H1 (cell line): ENCODE measurements around the gene AQP2. TPM values are rescaled to one million over a fixed set of nuclear protein-coding genes. Genes with fewer than 3 reads are reported as not detected.

Experiments used
- CTCF ChIA-PET: fragments of 300-600 bp; sonication (Branson Sonifier 250); formaldehyde crosslinking; loops from one replicate; lab custom pipeline; 2021; ENCODE audit not compliant: partially characterized antibody; lab: Charles Lee
- POLR2A ChIA-PET: fragments of 300-600 bp; sonication (Branson Sonifier 250); formaldehyde crosslinking; loops from one replicate; lab custom pipeline; 2021; ENCODE audit warnings: inconsistent platforms; ENCODE audit not compliant: partially characterized antibody; lab: Charles Lee
- DNase-seq, 2 experiments: peaks; one replicate each; pipeline versions ENCODE4 v3.0.0 to v3.0.0-alpha.2; 2010 to 2022; ENCODE audit warnings: low spot score in 2 of 2, low read depth in 1 of 2, mixed read lengths in 1 of 2
- FAIRE-seq: peaks from 2 replicates; lab custom pipeline; 2011; peaks lifted over from hg19 to GRCh38; lab: Jason Lieb, UNC
- H2AFZ ChIP-seq: 2 replicates; pipeline ENCODE4 v1.8.1; 2012; ENCODE audit warnings: low read length, inconsistent platforms
- H2AK5ac ChIP-seq: 2 replicates; pipeline ENCODE4 v1.6.1; 2013; ENCODE audit warnings: low read depth, low read length
- H2BK120ac ChIP-seq: replicated peaks from 2 replicates; pipeline ENCODE3; 2013; ENCODE audit warnings: low read depth, low read length, inconsistent platforms
- H2BK12ac ChIP-seq: 2 replicates; pipeline ENCODE4 v1.6.1; 2013; ENCODE audit warnings: low read depth, low read length
- H2BK15ac ChIP-seq: 2 replicates; pipeline ENCODE4 v1.6.1; 2013; ENCODE audit warnings: low read length
- H2BK20ac ChIP-seq: 2 replicates; pipeline ENCODE4 v1.6.1; 2013; ENCODE audit warnings: low read length
- H2BK5ac ChIP-seq: 2 replicates; pipeline ENCODE4 v1.6.1; 2013; ENCODE audit warnings: low read depth, low read length
- H3K14ac ChIP-seq: 2 replicates; pipeline ENCODE4 v1.6.1; 2013; ENCODE audit warnings: inconsistent platforms; ENCODE audit not compliant: insufficient read length
- H3K18ac ChIP-seq: 2 replicates; pipeline ENCODE4 v1.6.1; 2013; ENCODE audit warnings: low read length; ENCODE audit errors: extremely low read depth
- H3K23ac ChIP-seq: 2 replicates; pipeline ENCODE4 v1.6.1; 2013; ENCODE audit warnings: inconsistent platforms; ENCODE audit not compliant: insufficient read length
- H3K23me2 ChIP-seq: 2 replicates; pipeline ENCODE4 v1.6.1; 2013; ENCODE audit warnings: low read depth, low read length
- H3K27ac ChIP-seq: 2 replicates; pipeline ENCODE4 v1.6.1; 2011; ENCODE audit warnings: low read depth, low read length, inconsistent platforms
- H3K27me3 ChIP-seq, 4 experiments: replicated peaks in 1 of 4; 1 replicate in 1 of 4; 2 replicates in 3 of 4; pipeline versions ENCODE4 v1.6.1 to v1.8.1; 2011 to 2013; ENCODE audit warnings: low read length in 3 of 4, mild to moderate bottlenecking in 3 of 4, inconsistent platforms in 2 of 4, mixed read lengths in 2 of 4, moderate library complexity in 1 of 4; ENCODE audit not compliant: control insufficient read depth in 3 of 4, insufficient read depth in 3 of 4; ENCODE audit errors: extremely low read depth in 1 of 4
- H3K36me3 ChIP-seq, 4 experiments: 2 replicates each; pipeline versions ENCODE4 v1.6.1 to v1.8.1; 2011 to 2013; ENCODE audit warnings: mild to moderate bottlenecking in 4 of 4, low read length in 3 of 4, moderate library complexity in 2 of 4, control low read depth in 1 of 4, inconsistent platforms in 1 of 4; ENCODE audit not compliant: insufficient read depth in 4 of 4, control insufficient read depth in 2 of 4
- H3K4ac ChIP-seq: replicated peaks from 2 replicates; pipeline ENCODE3; 2013; ENCODE audit warnings: low read length, low read depth, mixed read lengths, inconsistent platforms; ENCODE audit not compliant: insufficient read length
- H3K4me1 ChIP-seq, 4 experiments: replicated peaks in 1 of 4; 1 replicate in 1 of 4; 2 replicates in 3 of 4; pipeline versions ENCODE4 v1.6.1 to v1.8.1; 2011 to 2013; ENCODE audit warnings: low read length in 3 of 4, inconsistent platforms in 2 of 4, mixed read lengths in 1 of 4; ENCODE audit not compliant: insufficient read depth in 4 of 4, control insufficient read depth in 3 of 4
- H3K4me2 ChIP-seq, 2 experiments: 2 replicates each; pipeline versions ENCODE4 v1.6.1 to v1.8.1; 2011 to 2013; ENCODE audit warnings: low read depth in 2 of 2, low read length in 2 of 2, control low read depth in 1 of 2, inconsistent platforms in 1 of 2, mild to moderate bottlenecking in 1 of 2; ENCODE audit not compliant: insufficient read depth in 1 of 2
- H3K4me3 ChIP-seq, 4 experiments: fragments of 200-600, 300-600 bp in 1 of 4; sonication (generic), shearing (Covaris generic), sonication (Bioruptor Twin) in 1 of 4; 2 replicates each; pipeline versions ENCODE4 v1.5.1 to v1.8.1; 2011 to 2016; ENCODE audit warnings: low read length in 4 of 4, low read depth in 3 of 4, control low read depth in 2 of 4, inconsistent platforms in 2 of 4, mild to moderate bottlenecking in 2 of 4, mixed read lengths in 1 of 4, moderate library complexity in 1 of 4; ENCODE audit not compliant: insufficient read depth in 2 of 4; ENCODE audit errors: extremely low read depth in 1 of 4
- H3K56ac ChIP-seq: replicated peaks from 2 replicates; pipeline ENCODE3; 2013; ENCODE audit warnings: low read depth, mild to moderate bottlenecking, mixed read lengths, low read length, inconsistent platforms; ENCODE audit not compliant: insufficient read length
- H3K79me1 ChIP-seq: 2 replicates; pipeline ENCODE4 v1.6.1; 2013; ENCODE audit warnings: low read depth, low read length, control low read depth
- H3K79me2 ChIP-seq, 2 experiments: 2 replicates each; pipeline versions ENCODE4 v1.6.1 to v1.8.1; 2012 to 2013; ENCODE audit warnings: low read length in 2 of 2, mild to moderate bottlenecking in 2 of 2, inconsistent platforms in 1 of 2; ENCODE audit not compliant: insufficient read depth in 2 of 2, control insufficient read depth in 1 of 2
- H3K9ac ChIP-seq, 4 experiments: replicated peaks in 1 of 4; 1 replicate in 1 of 4; 2 replicates in 3 of 4; pipeline versions ENCODE4 v1.6.1 to v1.8.1; 2011 to 2013; ENCODE audit warnings: low read depth in 3 of 4, low read length in 3 of 4, control low read depth in 2 of 4, mild to moderate bottlenecking in 2 of 4, moderate library complexity in 2 of 4, inconsistent platforms in 1 of 4; ENCODE audit errors: extremely low read depth in 1 of 4
- H3K9me3 ChIP-seq, 2 experiments: 2 replicates each; pipeline versions ENCODE4 v1.6.1 to v1.8.1; 2012 to 2013; ENCODE audit warnings: mild to moderate bottlenecking in 2 of 2, moderate library complexity in 2 of 2, control low read depth in 1 of 2, inconsistent platforms in 1 of 2, low read depth in 1 of 2, low read length in 1 of 2, mixed read lengths in 1 of 2; ENCODE audit not compliant: insufficient read depth in 2 of 2
- H4K20me1 ChIP-seq, 2 experiments: replicated peaks in 1 of 2; 2 replicates each; pipeline versions ENCODE3 to v1.8.1; 2011 to 2013; ENCODE audit warnings: inconsistent platforms in 2 of 2, low read length in 2 of 2, mild to moderate bottlenecking in 1 of 2; ENCODE audit not compliant: insufficient read depth in 2 of 2, control insufficient read depth in 1 of 2
- H4K5ac ChIP-seq: 2 replicates; pipeline ENCODE4 v1.6.1; 2013; ENCODE audit warnings: low read length, low read depth, mixed read lengths, inconsistent platforms; ENCODE audit not compliant: insufficient read length
- H4K8ac ChIP-seq: 2 replicates; pipeline ENCODE4 v1.8.0; 2013; ENCODE audit warnings: mild to moderate bottlenecking, moderate library complexity, low read length, inconsistent platforms; ENCODE audit not compliant: insufficient read depth; ENCODE audit errors: extremely low read depth
- H4K91ac ChIP-seq: replicated peaks from 2 replicates; pipeline ENCODE3; 2013; ENCODE audit warnings: low read length, mixed read lengths, inconsistent platforms; ENCODE audit not compliant: insufficient read length
- ASH2L ChIP-seq: fragments of 200-600, 300-600 bp; sonication (generic); IDR thresholded peaks from one replicate; pipeline ENCODE4 v1.7.1; 2017; ENCODE audit warnings: low read length
- BACH1 ChIP-seq: IDR thresholded peaks from 2 replicates; pipeline ENCODE4 v1.6.1; 2012; ENCODE audit warnings: low read length, improper control_type of control experiment
- CBX8 ChIP-seq: fragments of 300-800, 300-1000 bp; sonication (generic); IDR thresholded peaks from 2 replicates; pipeline ENCODE4 v1.7.1; 2016; ENCODE audit warnings: low read depth, low read length, borderline replicate concordance
- CHD2 ChIP-seq: IDR thresholded peaks from 2 replicates; pipeline ENCODE4 v1.6.1; 2012; ENCODE audit warnings: low read length, improper control_type of control experiment
- CREB1 ChIP-seq: IDR thresholded peaks from 2 replicates; pipeline ENCODE4 v1.6.1; 2012; ENCODE audit warnings: inconsistent platforms
- EGR1 ChIP-seq: IDR thresholded peaks from 2 replicates; pipeline ENCODE4 v1.6.1; 2011; ENCODE audit warnings: low read depth, low read length, borderline replicate concordance
- JUN ChIP-seq: IDR thresholded peaks from 2 replicates; pipeline ENCODE4 v1.6.1; 2011; ENCODE audit warnings: low read depth, mild to moderate bottlenecking, improper control_type of control experiment, low read length
- SIRT6 ChIP-seq: IDR thresholded peaks from one replicate; pipeline ENCODE4 v1.7.1; 2012; ENCODE audit warnings: low read length, inconsistent platforms
- SUZ12 ChIP-seq: fragments of 200-600 bp; sonication (generic); IDR thresholded peaks from 2 replicates; pipeline ENCODE4 v1.6.1; 2012; ENCODE audit warnings: mild to moderate bottlenecking, inconsistent platforms, low read length, moderate library complexity, mixed read lengths
- TAF1 ChIP-seq: IDR thresholded peaks from 2 replicates; pipeline ENCODE4 v1.6.1; 2011; ENCODE audit warnings: mild to moderate bottlenecking, low read depth, low read length
- TBP ChIP-seq: IDR thresholded peaks from 2 replicates; pipeline ENCODE4 v1.6.1; 2011; ENCODE audit warnings: low read depth, low read length, improper control_type of control experiment
- YY1 ChIP-seq: IDR thresholded peaks from 2 replicates; pipeline ENCODE4 v1.6.1; 2011; ENCODE audit warnings: low read depth, mild to moderate bottlenecking, low read length
- polyA plus RNA-seq, 7 experiments: library from polyadenylated mRNA; depleted of rRNA in 3 of 7; stranded (reverse) in 5 of 7; unstranded in 2 of 7; fragments of >200 nt in 5 of 7; fragments of 200-250 nt in 2 of 7; gene quantifications; 1 replicate in 5 of 7; 2 replicates in 1 of 7; 4 replicates in 1 of 7; pipeline versions ENCODE4 v1.2.1 to v1.2.3, GENCODE V29; 2011 to 2013; ENCODE audit warnings: missing spikeins in 2 of 7, mixed read lengths in 2 of 7
- total RNA-seq: library from RNA; stranded (reverse); fragmentation: NEBNext Ultra II Directional; extraction: Animal tissue kit (Norgen Biotek cat#: 25700); gene quantifications from 2 replicates; pipeline ENCODE4 v1.2.1, GENCODE V29; 2021
- TF ChIP-seq, protein P1 (sequence below), 3 experiments: IDR thresholded peaks; 1 replicate in 2 of 3; 2 replicates in 1 of 3; pipeline versions ENCODE4 v1.5.1 to v1.6.1; 2011; ENCODE audit warnings: low read length in 3 of 3, mild to moderate bottlenecking in 3 of 3, inconsistent platforms in 2 of 3, low read depth in 1 of 3, moderate library complexity in 1 of 3; ENCODE audit not compliant: insufficient read depth in 1 of 3; ENCODE audit errors: control extremely low read depth in 1 of 3
- TF ChIP-seq, protein P2 (sequence below): IDR thresholded peaks from 2 replicates; pipeline ENCODE4 v1.6.1; 2011; ENCODE audit warnings: low read depth, mild to moderate bottlenecking, low read length; ENCODE audit not compliant: insufficient read depth

Gene AQP2
- total and polyA plus RNA-seq, 2 of the 8 experiments (the other 6 are each of a cell fraction or from before 2014, with no cell fraction given) = not detected

DNA sequence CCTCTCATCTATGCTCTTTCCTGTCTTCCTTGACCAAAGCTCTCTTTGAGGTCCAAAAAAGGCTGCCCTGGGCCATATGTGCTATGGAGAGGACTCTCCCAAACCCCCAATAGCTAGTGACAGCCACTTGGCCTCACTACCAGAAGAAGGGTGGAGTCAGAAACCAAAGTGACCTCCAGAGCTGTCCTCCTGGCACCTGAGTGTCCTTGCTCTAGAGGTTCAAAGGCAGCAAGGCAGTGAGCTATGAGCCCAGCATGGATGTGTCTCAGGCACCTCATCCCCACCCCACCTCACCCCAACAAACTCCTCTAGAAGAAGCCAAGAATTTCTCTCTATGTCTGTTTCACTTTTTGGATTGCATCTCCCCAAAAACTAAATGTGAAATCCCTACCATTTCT is 7.0 kb downstream of the AQP2 start:
- ChIA-PET CTCF (interaction anchor here (0.6 to 7.8 kb wide), 4 partner anchors 10 to 336 kb away, joined by 3 to 86 read pairs (median 15); no protein-coding TSS in a partner anchor), POLR2A (no interaction called here)
- Histone ChIP-seq H2BK120ac (no peak overlapping the region), H4K8ac (no peak overlapping the region), H2BK15ac (no peak overlapping the region), H3K27me3 (peaks cover 12 to 60% (median 51%) of the 10 kb centered on the region in 4 experiments), H3K18ac (no peak overlapping the region), H3K4me2 (no peak overlapping the region), H3K23ac (no peak overlapping the region), H3K4me1 (peaks cover 4 to 24% (median 17%) of the 10 kb centered on the region in 4 experiments), H3K4me3 (no peak overlapping the region), H3K36me3 (no peaks in the 10 kb centered on the region), H4K5ac (no peak overlapping the region), H3K23me2 (peaks cover 6% of the 10 kb centered on the region; the same call in 1 of the 2 replicates), H4K20me1 (no peaks in the 10 kb centered on the region), H3K56ac (no peak overlapping the region), H3K4ac (no peak overlapping the region), H2BK5ac (no peak overlapping the region), H3K27ac (no peak overlapping the region), H4K91ac (no peak overlapping the region), H2BK12ac (peak overlapping the region; percentile 56; the same call in 1 of the 2 replicates), H3K79me2 (no peaks in the 10 kb centered on the region), H3K9ac (no peak overlapping the region), H3K9me3 (no peaks in the 10 kb centered on the region), H3K14ac (no peak overlapping the region), H2AK5ac (peak overlapping the region; percentile 77; the same call in 1 of the 2 replicates), H2AFZ (no peak overlapping the region), H3K79me1 (no peaks in the 10 kb centered on the region), H2BK20ac (no peak overlapping the region)
- DNase-seq (no peak), FAIRE-seq (no peak)
- no peak for TF ChIP-seq JUN
- TF ChIP-seq EGR1 = no peak
- TF ChIP-seq TBP = no peak
- no peak for TF ChIP-seq BACH1
- TF ChIP-seq, protein P1, sequence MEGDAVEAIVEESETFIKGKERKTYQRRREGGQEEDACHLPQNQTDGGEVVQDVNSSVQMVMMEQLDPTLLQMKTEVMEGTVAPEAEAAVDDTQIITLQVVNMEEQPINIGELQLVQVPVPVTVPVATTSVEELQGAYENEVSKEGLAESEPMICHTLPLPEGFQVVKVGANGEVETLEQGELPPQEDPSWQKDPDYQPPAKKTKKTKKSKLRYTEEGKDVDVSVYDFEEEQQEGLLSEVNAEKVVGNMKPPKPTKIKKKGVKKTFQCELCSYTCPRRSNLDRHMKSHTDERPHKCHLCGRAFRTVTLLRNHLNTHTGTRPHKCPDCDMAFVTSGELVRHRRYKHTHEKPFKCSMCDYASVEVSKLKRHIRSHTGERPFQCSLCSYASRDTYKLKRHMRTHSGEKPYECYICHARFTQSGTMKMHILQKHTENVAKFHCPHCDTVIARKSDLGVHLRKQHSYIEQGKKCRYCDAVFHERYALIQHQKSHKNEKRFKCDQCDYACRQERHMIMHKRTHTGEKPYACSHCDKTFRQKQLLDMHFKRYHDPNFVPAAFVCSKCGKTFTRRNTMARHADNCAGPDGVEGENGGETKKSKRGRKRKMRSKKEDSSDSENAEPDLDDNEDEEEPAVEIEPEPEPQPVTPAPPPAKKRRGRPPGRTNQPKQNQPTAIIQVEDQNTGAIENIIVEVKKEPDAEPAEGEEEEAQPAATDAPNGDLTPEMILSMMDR (IDR thresholded peaks at IDR 0.05; ENCODE audit: control extremely low read depth in 1 of 3, insufficient read depth in 1 of 3, low read depth in 1 of 3, low read length in 3 of 3) = no peak
- TF ChIP-seq YY1 = no peak
- no peak for TF ChIP-seq ASH2L
- TF ChIP-seq, protein P2, sequence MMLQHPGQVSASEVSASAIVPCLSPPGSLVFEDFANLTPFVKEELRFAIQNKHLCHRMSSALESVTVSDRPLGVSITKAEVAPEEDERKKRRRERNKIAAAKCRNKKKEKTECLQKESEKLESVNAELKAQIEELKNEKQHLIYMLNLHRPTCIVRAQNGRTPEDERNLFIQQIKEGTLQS = no peak
- TF ChIP-seq SIRT6 = no peak
- TF ChIP-seq TAF1 = no peak
- no peak for TF ChIP-seq SUZ12
- no peak for TF ChIP-seq CBX8
- no peak for TF ChIP-seq CHD2
- no peak for TF ChIP-seq CREB1
